ENCODE measurements around the gene USH2A.

DNA sequence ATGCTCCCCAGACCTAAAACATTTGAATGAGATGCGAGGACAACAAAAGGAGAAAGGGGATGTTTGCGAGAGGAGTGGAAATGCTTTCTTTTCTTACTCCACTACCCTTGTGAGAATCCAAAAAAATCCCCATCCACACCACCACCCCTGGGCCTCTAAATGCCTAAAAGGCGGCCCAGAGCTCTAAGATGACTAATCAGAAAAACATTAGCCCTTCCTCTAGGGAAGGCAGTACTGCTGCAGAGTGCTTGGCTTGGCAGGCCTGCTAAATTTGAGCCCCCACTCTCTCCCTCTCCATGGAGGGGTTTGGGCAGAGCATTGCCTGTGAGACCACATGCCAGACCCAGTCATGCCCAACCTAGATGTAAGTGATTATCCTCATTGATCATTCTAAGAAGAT lies 347.9 kb downstream of the USH2A start:
- TF ChIP-seq CTCF (IDR thresholded peaks at IDR 0.05) (no peak), POLR2A (IDR thresholded peaks at IDR 0.05) (no peak)

Measured in adrenal gland (tissue), 5 donors.